OCI-LY3 (cell line): ENCODE data around the gene MAP2K1.

ENCODE experiments used
- H2AFZ ChIP-seq: fragments of 200-600, 300-600 bp; shearing (Covaris generic); 2 replicates; pipeline ENCODE4 v1.6.0; 2014; ENCODE audit warnings: antibody characterized with exemption, low read depth, low read length
- H3K27ac ChIP-seq: fragments of 200-600, 300-600 bp; sonication (generic); 2 replicates; pipeline ENCODE4 v1.5.1; 2014; ENCODE audit warnings: mild to moderate bottlenecking, low read length, moderate library complexity, mixed read lengths
- H3K27me3 ChIP-seq: fragments of 200-600, 300-600 bp; sonication (generic); 2 replicates; pipeline ENCODE4 v1.6.1; 2014; ENCODE audit warnings: low read depth, low read length, mixed read lengths
- H3K36me3 ChIP-seq: fragments of 200-600, 300-600 bp; sonication (generic); replicated peaks from 2 replicates; pipeline ENCODE3; 2014; ENCODE audit warnings: low read depth, low read length, mixed read lengths
- H3K4me1 ChIP-seq: fragments of 300-600, 200-600 bp; sonication (generic); 2 replicates; pipeline ENCODE4 v1.6.1; 2014; ENCODE audit warnings: low read length, mixed read lengths
- H3K4me2 ChIP-seq: fragments of 200-600, 300-600 bp; sonication (generic); 2 replicates; pipeline ENCODE4 v1.6.1; 2014; ENCODE audit warnings: low read length, mixed read lengths
- H3K4me3 ChIP-seq: fragments of 300-600, 200-600 bp; sonication (generic); 2 replicates; pipeline ENCODE4 v1.5.1; 2014; ENCODE audit warnings: antibody characterized with exemption, mild to moderate bottlenecking, low read length, moderate library complexity
- H3K79me2 ChIP-seq: fragments of 300-600, 200-600 bp; shearing (Covaris generic); 2 replicates; pipeline ENCODE4 v1.6.1; 2014; ENCODE audit warnings: mild to moderate bottlenecking, low read length, mixed read lengths
- H3K9ac ChIP-seq: fragments of 300-600, 200-600 bp; shearing (Covaris generic); 2 replicates; pipeline ENCODE4 v1.6.0; 2014; ENCODE audit warnings: mild to moderate bottlenecking, low read length, moderate library complexity
- H3K9me3 ChIP-seq: fragments of 200-600, 300-600 bp; shearing (Covaris generic); 2 replicates; pipeline ENCODE4 v1.6.1; 2014; ENCODE audit warnings: low read length, mixed read lengths; ENCODE audit not compliant: insufficient read depth
- H4K20me1 ChIP-seq: fragments of 200-600, 300-600 bp; sonication (generic); 2 replicates; pipeline ENCODE4 v1.6.1; 2016; ENCODE audit warnings: low read length, mixed read lengths; ENCODE audit not compliant: insufficient read depth
- EZH2phosphoT487 ChIP-seq: fragments of 200-600 bp; shearing (Covaris generic); IDR thresholded peaks from 2 replicates; pipeline ENCODE4 v1.6.1; 2018; ENCODE audit warnings: antibody characterized with exemption, mixed run types, low read depth
- TF ChIP-seq, protein P1 (sequence below): fragments of 200-600, 300-600 bp; sonication (generic); IDR thresholded peaks from 2 replicates; pipeline ENCODE4 v1.5.1; 2014; ENCODE audit warnings: antibody characterized with exemption, low read length, low read depth

The MAP2K1 gene

DNA sequence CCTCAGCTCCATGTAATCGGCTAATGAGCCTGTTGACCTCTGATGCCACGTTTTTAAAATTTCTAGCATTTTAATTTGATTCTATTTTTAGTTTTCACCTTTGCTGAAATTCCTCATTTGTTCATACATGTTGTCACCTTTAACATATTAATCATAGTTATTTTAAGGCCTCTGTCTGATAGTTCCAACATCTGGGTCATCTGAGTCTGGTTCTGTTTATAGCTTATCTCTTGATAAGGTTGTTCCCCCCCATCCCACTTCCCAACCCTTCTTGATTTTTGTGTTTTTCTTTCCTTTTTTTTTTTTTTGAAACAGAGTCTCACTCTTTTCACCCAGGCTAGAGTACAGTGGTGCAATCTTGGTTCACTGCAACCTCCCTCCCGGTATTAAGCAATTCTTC lies 36.4 kb downstream of the MAP2K1 start:
- H3K4me2 ChIP-seq = no peak overlapping the region
- peaks cover 21% of the 10 kb centered on the region for H3K4me1 ChIP-seq
- TF ChIP-seq EZH2phosphoT487 = no peak
- TF ChIP-seq, protein P1, sequence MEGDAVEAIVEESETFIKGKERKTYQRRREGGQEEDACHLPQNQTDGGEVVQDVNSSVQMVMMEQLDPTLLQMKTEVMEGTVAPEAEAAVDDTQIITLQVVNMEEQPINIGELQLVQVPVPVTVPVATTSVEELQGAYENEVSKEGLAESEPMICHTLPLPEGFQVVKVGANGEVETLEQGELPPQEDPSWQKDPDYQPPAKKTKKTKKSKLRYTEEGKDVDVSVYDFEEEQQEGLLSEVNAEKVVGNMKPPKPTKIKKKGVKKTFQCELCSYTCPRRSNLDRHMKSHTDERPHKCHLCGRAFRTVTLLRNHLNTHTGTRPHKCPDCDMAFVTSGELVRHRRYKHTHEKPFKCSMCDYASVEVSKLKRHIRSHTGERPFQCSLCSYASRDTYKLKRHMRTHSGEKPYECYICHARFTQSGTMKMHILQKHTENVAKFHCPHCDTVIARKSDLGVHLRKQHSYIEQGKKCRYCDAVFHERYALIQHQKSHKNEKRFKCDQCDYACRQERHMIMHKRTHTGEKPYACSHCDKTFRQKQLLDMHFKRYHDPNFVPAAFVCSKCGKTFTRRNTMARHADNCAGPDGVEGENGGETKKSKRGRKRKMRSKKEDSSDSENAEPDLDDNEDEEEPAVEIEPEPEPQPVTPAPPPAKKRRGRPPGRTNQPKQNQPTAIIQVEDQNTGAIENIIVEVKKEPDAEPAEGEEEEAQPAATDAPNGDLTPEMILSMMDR = no peak
- H3K27ac ChIP-seq = no peak overlapping the region
- H3K79me2 ChIP-seq = peaks cover 86% of the 10 kb centered on the region
- H2AFZ ChIP-seq = no peak overlapping the region
- no peaks in the 10 kb centered on the region for H3K27me3 ChIP-seq
- no peaks in the 10 kb centered on the region for H3K9me3 ChIP-seq
- peaks cover 70% of the 10 kb centered on the region for H4K20me1 ChIP-seq
- H3K36me3 ChIP-seq = no peaks in the 10 kb centered on the region
- H3K9ac ChIP-seq = no peak overlapping the region
- no peak overlapping the region for H3K4me3 ChIP-seq

DNA sequence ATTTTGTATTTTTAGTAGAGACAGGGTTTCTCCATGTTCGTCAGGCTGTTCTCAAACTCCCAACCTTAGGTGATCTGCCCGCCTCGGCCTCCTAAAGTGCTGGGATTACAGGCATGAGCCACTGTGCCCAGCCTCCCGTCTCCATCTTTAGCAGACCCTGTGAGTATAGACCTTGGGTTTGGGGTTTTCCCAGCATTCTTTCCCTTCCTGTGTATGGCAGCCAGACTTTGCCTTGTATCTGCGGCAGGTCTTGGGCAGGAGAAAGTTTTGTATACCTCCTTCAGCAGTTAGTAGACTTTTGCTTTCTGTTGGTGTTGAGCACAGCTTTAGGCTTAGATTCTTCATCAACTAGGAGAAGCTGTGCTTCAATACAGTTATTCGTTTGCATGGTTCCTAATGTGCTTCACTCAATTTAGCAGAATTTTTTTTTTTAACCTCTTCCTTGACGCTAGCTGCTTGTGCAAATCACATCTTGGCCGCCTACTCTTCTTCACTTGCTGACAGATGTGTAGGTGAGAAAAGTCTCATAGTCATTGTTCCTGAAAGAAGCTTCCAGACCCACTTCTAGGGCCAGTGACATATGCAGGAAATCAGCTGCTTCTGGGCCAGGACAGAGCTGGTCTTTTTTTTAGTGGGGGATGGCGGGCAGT lies 38.4 kb downstream of the MAP2K1 start:
- no peaks in the 10 kb centered on the region for H3K27me3 ChIP-seq
- H3K4me2 ChIP-seq = peak overlapping the region; percentile 52
- no peaks in the 10 kb centered on the region for H3K36me3 ChIP-seq

DNA sequence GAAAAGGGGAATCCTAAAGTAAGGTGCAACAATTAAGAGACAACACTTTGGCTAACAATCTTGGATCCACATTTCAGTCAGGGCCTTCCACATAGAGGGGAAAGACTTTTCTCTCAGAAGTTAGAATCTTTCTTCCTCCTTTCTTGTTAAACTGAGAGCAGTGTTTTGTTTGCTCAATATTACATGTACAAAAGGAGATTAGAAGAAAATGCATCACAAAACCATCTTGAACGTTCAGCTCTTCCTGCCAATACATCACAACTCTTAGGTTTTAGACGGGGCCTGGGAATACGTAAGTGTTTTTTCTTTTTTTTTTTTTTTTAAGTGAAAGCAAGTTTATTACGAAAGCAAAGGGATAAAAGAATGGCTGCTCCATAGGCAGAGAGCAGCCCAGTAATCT lies 39.1 kb downstream of the MAP2K1 start:
- Histone ChIP-seq H4K20me1 (peaks cover 83% of the 10 kb centered on the region), H3K4me1 (peaks cover 21% of the 10 kb centered on the region)

More for the DNA sequence above, 38.4 kb downstream of the MAP2K1 start:
- Histone ChIP-seq H3K4me1 (peaks cover 21% of the 10 kb centered on the region), H3K79me2 (peaks cover 87% of the 10 kb centered on the region), H3K9me3 (no peaks in the 10 kb centered on the region), H3K4me3 (peak overlapping the region; percentile 2; the same call in 1 of the 2 replicates), H4K20me1 (peaks cover 79% of the 10 kb centered on the region), H3K9ac (no peak overlapping the region), H2AFZ (no peak overlapping the region), H3K27ac (peak overlapping the region; percentile 31)
- TF ChIP-seq EZH2phosphoT487 = no peak
- TF ChIP-seq, protein P1 = no peak

DNA sequence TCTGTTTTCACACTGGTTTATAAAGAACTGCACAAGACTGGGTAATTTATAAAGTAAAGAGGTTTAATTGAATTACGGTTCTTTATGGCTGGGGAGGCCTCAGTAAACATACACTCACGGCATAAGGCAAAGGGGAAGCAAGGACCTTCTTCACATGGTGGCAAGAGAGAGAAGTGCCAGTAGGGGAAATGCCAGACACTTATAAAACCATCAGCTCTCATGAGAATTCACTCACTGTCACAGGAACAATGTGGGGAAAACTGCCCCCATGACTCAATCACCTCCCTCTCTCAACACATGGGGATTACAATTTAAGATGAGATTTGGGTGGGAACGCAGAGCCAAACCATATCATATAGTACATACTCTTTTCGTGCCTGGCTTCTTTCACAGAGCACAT lies 42.4 kb downstream of the MAP2K1 start:
- H3K27ac ChIP-seq = no peak overlapping the region
- H3K4me3 ChIP-seq = no peak overlapping the region
- H3K79me2 ChIP-seq = peaks cover 95% of the 10 kb centered on the region
- peaks cover 3% of the 10 kb centered on the region for H3K36me3 ChIP-seq
- H3K9me3 ChIP-seq = no peaks in the 10 kb centered on the region
- peaks cover 92% of the 10 kb centered on the region for H4K20me1 ChIP-seq
- H2AFZ ChIP-seq = no peak overlapping the region
- no peak overlapping the region for H3K9ac ChIP-seq
- peaks cover 21% of the 10 kb centered on the region for H3K4me1 ChIP-seq
- no peaks in the 10 kb centered on the region for H3K27me3 ChIP-seq
- TF ChIP-seq EZH2phosphoT487 = no peak
- TF ChIP-seq, protein P1 = no peak
- no peak overlapping the region for H3K4me2 ChIP-seq

More for the DNA sequence above, 39.1 kb downstream of the MAP2K1 start:
- H3K79me2 ChIP-seq = peaks cover 91% of the 10 kb centered on the region
- peak overlapping the region; percentile 31 for H3K27ac ChIP-seq
- no peak overlapping the region for H3K4me3 ChIP-seq
- no peaks in the 10 kb centered on the region for H3K9me3 ChIP-seq
- no peak for TF ChIP-seq EZH2phosphoT487
- TF ChIP-seq, protein P1 = no peak
- no peak overlapping the region for H2AFZ ChIP-seq
- H3K36me3 ChIP-seq = peaks cover 3% of the 10 kb centered on the region
- peak overlapping the region; percentile 52 for H3K4me2 ChIP-seq
- H3K9ac ChIP-seq = no peak overlapping the region
- H3K27me3 ChIP-seq = no peaks in the 10 kb centered on the region
